Activated B cell treated with CpG ODN at 0.5 μM for 24 hours (primary cell): Measurements from ENCODE around the gene KLHL29. TPM values are rescaled to one million over a fixed set of nuclear protein-coding genes. Genes with fewer than 3 reads are reported as not detected.

Experiments
- ATAC-seq: fragments of 200-7000 bp; cut with Tn5 transposase; one replicate; pipeline ENCODE4 v1.10.0; 2021; ENCODE audit warnings: low read depth, mild to moderate bottlenecking, moderate library complexity
- CTCF ChIA-PET: fragments of 350-600 bp; sonication (Branson Sonifier 250); formaldehyde crosslinking; loops from one replicate; lab custom pipeline; 2021; ENCODE audit warnings: antibody characterized with exemption; lab: Charles Lee
- POLR2A ChIA-PET: fragments of 350-600 bp; sonication (Branson Sonifier 250); formaldehyde crosslinking; loops from one replicate; lab custom pipeline; 2021; ENCODE audit warnings: antibody characterized with exemption; lab: Charles Lee
- DNase-seq: peaks from one replicate; pipeline ENCODE4 v3.0.0; 2022
- H3K27ac Mint-ChIP-seq: one replicate; pipeline ENCODE4 v1.8.0; 2020; ENCODE audit warnings: mixed read lengths
- H3K27me3 Mint-ChIP-seq: one replicate; pipeline ENCODE4 v1.8.0; 2021; ENCODE audit warnings: mixed read lengths
- H3K36me3 Mint-ChIP-seq: one replicate; pipeline ENCODE4 v1.8.0; 2021; ENCODE audit warnings: low read depth, mixed read lengths
- H3K4me1 Mint-ChIP-seq: one replicate; pipeline ENCODE4 v1.8.0; 2021; ENCODE audit warnings: mixed read lengths
- H3K4me3 Mint-ChIP-seq: one replicate; pipeline ENCODE4 v1.8.0; 2020; ENCODE audit warnings: mild to moderate bottlenecking, mixed read lengths
- H3K9me3 Mint-ChIP-seq: one replicate; pipeline ENCODE4 v1.8.0; 2020; ENCODE audit warnings: mixed read lengths
- CTCF ChIP-seq: fragments of 200-600 bp; IDR thresholded peaks from one replicate; pipeline ENCODE4 v1.8.0; 2022; ENCODE audit warnings: antibody characterized with exemption, mild to moderate bottlenecking
- intact Hi-C: fragments of 100-400 bp; cut with micrococcal nuclease; formaldehyde crosslinking; loops from one replicate; pipeline ENCODE4 v1.15.1; 2024
- total RNA-seq: library from RNA; stranded (reverse); gene quantifications from 2 replicates; pipeline ENCODE4 v1.2.3, GENCODE V29; 2022

The KLHL29 gene
- total RNA-seq, 1 donor from 2014 or later: 2.5 TPM

GRCh38 chr2:23393722-23394121 lies 8.7 kb downstream of the KLHL29 start:
- ATAC-seq (no peak), DNase-seq (no peak)
- H3K4me3 Mint-ChIP-seq: no peak overlapping the region
- peaks cover 4% of the 10 kb centered on the region for H3K4me1 Mint-ChIP-seq
- TF ChIP-seq CTCF: no peak
- CTCF ChIA-PET: no interaction called here
- H3K27ac Mint-ChIP-seq: no peak overlapping the region
- no peaks in the 10 kb centered on the region for H3K9me3 Mint-ChIP-seq
- H3K36me3 Mint-ChIP-seq: no peaks in the 10 kb centered on the region
- intact Hi-C loops: no loop called here
- peaks cover 38% of the 10 kb centered on the region for H3K27me3 Mint-ChIP-seq
- POLR2A ChIA-PET: no interaction called here

- ATAC-seq: no peak
- Mint-ChIP-seq H3K27ac (no peak overlapping the region), H3K9me3 (no peaks in the 10 kb centered on the region), H3K36me3 (no peaks in the 10 kb centered on the region), H3K4me3 (no peak overlapping the region), H3K4me1 (peaks cover 4% of the 10 kb centered on the region), H3K27me3 (peaks cover 29% of the 10 kb centered on the region)
- TF ChIP-seq CTCF: no peak
- ChIA-PET CTCF (no interaction called here), POLR2A (no interaction called here)
- intact Hi-C loops: no loop called here
- DNase-seq: no peak
Measured at GRCh38 chr2:23394700-23395099, 9.7 kb downstream of the KLHL29 start.

- Mint-ChIP-seq H3K27ac (no peak overlapping the region), H3K9me3 (no peaks in the 10 kb centered on the region), H3K36me3 (no peaks in the 10 kb centered on the region), H3K4me1 (peaks cover 3% of the 10 kb centered on the region), H3K4me3 (no peak overlapping the region), H3K27me3 (peaks cover 18% of the 10 kb centered on the region)
- CTCF ChIA-PET: no interaction called here
- POLR2A ChIA-PET: no interaction called here
- intact Hi-C loops: no loop called here
- no peak for DNase-seq
- no peak for ATAC-seq
- TF ChIP-seq CTCF: no peak
Measured at GRCh38 chr2:23397478-23397877, 12.5 kb downstream of the KLHL29 start.

- POLR2A ChIA-PET: no interaction called here
- DNase-seq (no peak), ATAC-seq (no peak)
- H3K9me3 Mint-ChIP-seq: no peaks in the 10 kb centered on the region
- no peaks in the 10 kb centered on the region for H3K36me3 Mint-ChIP-seq
- TF ChIP-seq CTCF: no peak
- CTCF ChIA-PET: no interaction called here
- no peak overlapping the region for H3K27ac Mint-ChIP-seq
- H3K4me3 Mint-ChIP-seq: no peak overlapping the region
- H3K27me3 Mint-ChIP-seq: peaks cover 5% of the 10 kb centered on the region
- H3K4me1 Mint-ChIP-seq: peaks cover 18% of the 10 kb centered on the region
- intact Hi-C loops: no loop called here
Measured at GRCh38 chr2:23399674-23400261, 14.8 kb downstream of the KLHL29 start.

- Mint-ChIP-seq H3K27ac (no peak overlapping the region), H3K36me3 (no peaks in the 10 kb centered on the region), H3K4me1 (peaks cover 19% of the 10 kb centered on the region), H3K4me3 (no peak overlapping the region), H3K9me3 (no peaks in the 10 kb centered on the region), H3K27me3 (peaks cover 3% of the 10 kb centered on the region)
- intact Hi-C loops: no loop called here
- ATAC-seq (no peak), DNase-seq (no peak)
- no peak for TF ChIP-seq CTCF
- ChIA-PET POLR2A (no interaction called here), CTCF (interaction anchor here (1.3 kb wide), 1 partner anchor 71 kb away, joined by 3 read pairs; no protein-coding TSS in a partner anchor)
Measured at GRCh38 chr2:23400703-23401102, 15.7 kb downstream of the KLHL29 start.
